Measurements from ENCODE around the gene OPHN1. TPM values are rescaled to one million over a fixed set of nuclear protein-coding genes. Genes with fewer than 3 reads are reported as not detected.

Gene OPHN1, protein sequence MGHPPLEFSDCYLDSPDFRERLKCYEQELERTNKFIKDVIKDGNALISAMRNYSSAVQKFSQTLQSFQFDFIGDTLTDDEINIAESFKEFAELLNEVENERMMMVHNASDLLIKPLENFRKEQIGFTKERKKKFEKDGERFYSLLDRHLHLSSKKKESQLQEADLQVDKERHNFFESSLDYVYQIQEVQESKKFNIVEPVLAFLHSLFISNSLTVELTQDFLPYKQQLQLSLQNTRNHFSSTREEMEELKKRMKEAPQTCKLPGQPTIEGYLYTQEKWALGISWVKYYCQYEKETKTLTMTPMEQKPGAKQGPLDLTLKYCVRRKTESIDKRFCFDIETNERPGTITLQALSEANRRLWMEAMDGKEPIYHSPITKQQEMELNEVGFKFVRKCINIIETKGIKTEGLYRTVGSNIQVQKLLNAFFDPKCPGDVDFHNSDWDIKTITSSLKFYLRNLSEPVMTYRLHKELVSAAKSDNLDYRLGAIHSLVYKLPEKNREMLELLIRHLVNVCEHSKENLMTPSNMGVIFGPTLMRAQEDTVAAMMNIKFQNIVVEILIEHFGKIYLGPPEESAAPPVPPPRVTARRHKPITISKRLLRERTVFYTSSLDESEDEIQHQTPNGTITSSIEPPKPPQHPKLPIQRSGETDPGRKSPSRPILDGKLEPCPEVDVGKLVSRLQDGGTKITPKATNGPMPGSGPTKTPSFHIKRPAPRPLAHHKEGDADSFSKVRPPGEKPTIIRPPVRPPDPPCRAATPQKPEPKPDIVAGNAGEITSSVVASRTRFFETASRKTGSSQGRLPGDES
- under 1 TPM; 0.08 to 0.12 TPM for total RNA-seq

DNA sequence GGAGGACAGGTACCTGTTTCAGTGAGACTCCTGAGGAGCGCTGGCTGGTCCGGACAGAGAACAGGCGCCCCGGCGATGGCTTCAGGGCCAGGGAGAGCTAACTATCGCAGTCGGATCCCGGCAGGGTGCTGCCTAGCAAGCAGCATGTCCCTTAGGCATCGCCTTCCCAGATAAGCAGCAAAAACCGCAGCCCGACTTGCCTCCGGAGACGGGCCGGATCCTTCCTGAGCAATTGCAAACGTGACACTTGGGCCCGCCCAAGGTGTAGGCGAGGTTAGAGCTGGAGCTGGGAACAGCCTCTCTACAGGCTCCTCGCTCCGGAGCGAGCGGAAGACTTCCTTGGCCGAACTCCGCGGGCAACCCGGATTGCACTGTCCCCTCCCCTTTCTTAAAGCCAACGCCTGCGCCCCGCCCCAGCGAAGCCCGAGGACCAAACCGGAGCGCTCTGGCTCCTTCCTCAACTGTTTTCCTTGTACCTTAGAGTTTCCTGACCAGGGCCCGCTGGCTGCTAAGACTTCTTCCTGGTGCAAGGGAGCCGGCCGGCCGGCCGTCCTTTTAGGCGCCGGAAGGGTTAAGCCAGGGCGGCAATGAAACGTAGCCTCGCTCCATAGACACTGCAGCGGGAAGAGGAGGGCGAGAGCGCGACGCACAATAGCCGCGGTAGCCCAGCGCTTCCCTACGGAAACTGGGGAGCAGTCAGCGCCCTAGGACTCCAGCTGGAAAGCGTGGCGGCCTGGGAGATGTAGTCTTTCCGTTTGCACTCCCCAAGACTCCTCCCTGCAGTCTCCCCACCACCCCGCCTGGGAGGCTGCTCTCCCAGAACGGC, at the start of gene OPHN1:
TSS of gene OPHN1 (minus strand) at position 341 of the 826 bp plus-strand sequence. CDS start 475 bp downstream, outside the sequence.

Other genes starting within 250 kb of the OPHN1 start
- 10 to 100 TPM; 15.3 to 17.2 TPM for gene YIPF6, start 65.6 kb upstream of the OPHN1 start, total RNA-seq
- gene STARD8, start 214.2 kb upstream of the OPHN1 start, total RNA-seq, result 1 to 10 TPM; 1.3 to 1.4 TPM